HG02763 (cell line): ENCODE results near the gene PADI1.

ENCODE experiments used
- ATAC-seq: cut with Tn5 transposase; IDR thresholded peaks from one replicate; pipeline ENCODE4 v1.9.1; 2021; ENCODE audit warnings: mild to moderate bottlenecking, moderate library complexity; ENCODE audit not compliant: unreplicated experiment

PADI1 gene

DNA sequence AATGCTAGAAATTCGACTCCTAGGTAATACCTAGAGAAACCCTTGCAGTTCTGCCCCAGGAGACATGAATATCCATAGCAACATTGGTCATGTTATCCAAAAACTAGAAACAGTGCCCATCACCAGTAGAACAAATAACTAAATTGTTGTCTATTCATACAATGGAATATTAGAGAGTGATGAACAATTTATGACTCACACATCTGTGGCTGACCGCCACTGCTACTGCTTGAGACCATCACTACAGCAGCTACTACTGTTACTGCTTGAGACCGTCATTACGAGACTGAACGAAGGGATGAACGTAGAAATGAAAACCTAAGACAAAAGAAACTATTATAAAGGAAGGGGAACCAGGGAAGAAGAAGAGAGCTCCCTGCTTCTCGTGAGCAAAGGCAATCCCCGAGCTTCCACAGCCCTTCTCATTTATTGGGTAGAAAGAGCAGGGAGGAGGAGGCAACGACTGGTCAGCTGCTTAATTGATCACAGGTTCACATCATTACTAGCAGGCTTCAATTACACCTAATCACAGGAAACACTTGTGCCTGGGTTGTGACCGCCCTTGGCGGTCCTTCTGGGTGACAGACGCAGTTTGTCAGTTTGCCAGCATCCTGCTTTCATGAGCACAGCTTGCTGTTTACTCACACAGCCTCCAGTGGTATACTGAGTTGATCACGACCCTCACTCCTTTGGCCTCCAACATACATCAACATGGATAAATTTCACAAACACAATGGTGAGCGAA lies 88.9 kb downstream of the PADI1 start:
- no peak for ATAC-seq

DNA sequence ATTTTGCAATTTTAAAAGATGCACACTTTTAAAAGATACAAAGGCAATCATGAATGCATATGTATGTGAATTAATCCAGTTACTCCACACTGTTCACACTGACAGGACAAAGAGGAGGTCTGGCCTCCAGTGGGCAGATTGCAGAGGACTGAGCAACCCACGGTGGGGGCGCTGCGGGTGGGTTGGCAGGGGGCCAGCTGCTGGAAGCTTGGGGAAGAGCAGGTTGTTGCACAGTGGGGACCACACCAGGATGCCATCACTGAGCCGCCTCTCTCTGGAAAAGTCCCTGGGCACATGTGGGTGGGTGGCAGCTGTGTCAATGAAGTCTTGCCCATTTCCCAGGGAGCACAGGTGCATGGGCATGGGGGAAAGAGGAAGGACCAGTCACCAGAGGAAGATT lies 90.4 kb downstream of the PADI1 start:
- no peak for ATAC-seq
